ENCODE results near the gene OR8G1. TPM values are rescaled to one million over a fixed set of nuclear protein-coding genes. Genes with fewer than 3 reads are reported as not detected.

OR8G1 gene
- total RNA-seq, 1 donor, result under 0.01 TPM

DNA sequence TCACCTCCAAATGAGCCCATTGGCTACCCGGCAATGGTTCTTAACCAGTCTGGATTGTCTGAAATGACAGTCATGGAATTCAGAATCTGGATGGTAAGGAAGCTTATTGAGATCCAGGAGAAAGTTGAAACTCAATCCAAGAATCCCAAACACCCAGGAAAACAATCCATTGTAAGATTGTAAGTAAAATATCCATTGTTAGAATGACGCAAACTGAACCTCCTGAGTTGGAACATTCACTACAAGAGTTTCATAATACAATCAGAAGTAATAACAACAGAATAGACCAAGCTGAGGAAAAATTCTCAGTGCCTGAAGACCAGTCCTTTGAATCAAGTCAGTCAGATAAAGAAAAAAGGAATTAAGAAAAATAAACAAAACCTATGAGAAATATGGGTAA lies 37.4 kb downstream of the OR8G1 start:
- Histone ChIP-seq H3K4me1 (ENCODE audit: insufficient read depth, low read length) (no peaks in the 10 kb centered on the region), H3K9me3 (ENCODE audit: low read depth, low read length) (no peaks in the 10 kb centered on the region), H3K4me3 (ENCODE audit: low read length) (no peak overlapping the region), H3K27me3 (ENCODE audit: insufficient read depth, low read length) (no peaks in the 10 kb centered on the region)

DNA sequence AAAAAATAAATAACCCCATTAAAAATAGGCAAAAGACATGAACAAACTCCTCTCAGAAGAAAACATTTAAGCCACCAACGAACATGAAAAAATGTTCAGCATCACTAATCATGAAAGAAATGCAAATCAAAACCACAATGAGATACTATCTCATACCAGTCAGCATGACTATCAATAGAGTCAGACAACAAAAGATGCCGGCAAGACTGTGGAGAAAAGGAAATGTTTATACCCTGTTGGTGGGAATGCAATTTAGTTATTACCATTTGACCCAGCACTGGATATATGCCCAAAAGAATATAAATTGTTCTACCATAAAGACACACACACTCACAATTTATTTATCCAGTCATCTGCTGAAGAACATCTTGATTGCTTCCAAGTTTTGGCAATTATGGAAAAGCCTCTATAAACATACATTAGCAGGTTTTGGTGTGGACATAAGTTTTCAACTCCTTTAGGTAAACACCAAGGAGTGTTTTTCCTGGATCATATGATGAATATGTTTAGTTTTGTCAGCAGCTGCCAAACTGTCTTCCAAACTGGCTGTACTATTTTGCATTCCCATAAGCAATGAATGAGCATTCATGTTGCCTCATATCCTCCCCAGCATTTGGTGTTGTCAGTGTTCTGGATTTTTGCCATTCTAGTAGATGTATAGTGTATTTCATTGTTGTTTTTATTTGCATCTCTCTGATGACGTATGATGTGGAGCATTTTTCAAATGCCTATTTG lies 44.9 kb downstream of the OR8G1 start:
- no peaks in the 10 kb centered on the region for H3K9me3 ChIP-seq (ENCODE audit: low read depth, low read length)
- H3K4me3 ChIP-seq (ENCODE audit: low read length), result no peak overlapping the region
- no peaks in the 10 kb centered on the region for H3K27me3 ChIP-seq (ENCODE audit: insufficient read depth, low read length)
- no peaks in the 10 kb centered on the region for H3K4me1 ChIP-seq (ENCODE audit: insufficient read depth, low read length)

DNA sequence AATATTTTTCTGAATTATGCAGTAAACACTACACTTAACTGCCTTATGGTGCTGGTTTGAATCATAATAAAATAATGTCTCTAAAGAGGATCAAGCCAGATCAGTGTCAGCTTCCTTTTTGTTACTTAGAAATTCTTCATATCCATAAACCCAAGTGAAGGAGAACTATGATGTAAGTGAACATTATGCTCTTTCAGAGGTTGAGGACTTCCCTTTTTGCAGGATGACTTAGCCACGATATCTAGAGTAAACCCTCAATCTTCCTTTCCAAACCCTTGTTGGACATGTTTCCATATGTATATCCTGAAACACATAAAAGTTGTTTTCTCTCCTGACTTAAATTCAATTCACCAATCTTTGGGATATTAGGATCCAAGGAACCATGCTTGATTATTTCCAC lies 53.8 kb downstream of the OR8G1 start:
- no peak overlapping the region for H3K4me3 ChIP-seq (ENCODE audit: low read length)
- H3K4me1 ChIP-seq (ENCODE audit: insufficient read depth, low read length), result no peaks in the 10 kb centered on the region
- no peaks in the 10 kb centered on the region for H3K27me3 ChIP-seq (ENCODE audit: insufficient read depth, low read length)
- H3K9me3 ChIP-seq (ENCODE audit: low read depth, low read length), result no peaks in the 10 kb centered on the region

DNA sequence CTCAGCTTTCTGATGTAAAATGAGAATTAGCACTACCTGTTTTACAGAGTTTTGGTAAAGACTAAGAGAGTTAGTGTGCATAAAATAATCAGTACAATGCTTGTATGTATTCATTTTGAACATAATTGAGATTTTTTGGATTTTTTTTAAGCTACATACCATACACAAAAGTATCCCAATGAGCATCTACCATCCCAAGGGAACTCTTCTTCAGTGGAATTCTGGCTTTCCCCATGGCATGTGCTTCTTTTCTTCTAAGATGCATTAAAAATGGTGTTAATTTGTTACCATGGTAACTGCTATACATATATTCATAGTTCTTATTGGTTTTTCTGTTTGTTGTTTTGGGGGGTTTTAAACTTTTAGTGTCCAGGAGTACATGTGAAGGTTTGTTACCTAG lies 55.1 kb downstream of the OR8G1 start:
- Histone ChIP-seq H3K27me3 (ENCODE audit: insufficient read depth, low read length) (no peaks in the 10 kb centered on the region), H3K4me3 (ENCODE audit: low read length) (no peak overlapping the region), H3K4me1 (ENCODE audit: insufficient read depth, low read length) (no peaks in the 10 kb centered on the region), H3K9me3 (ENCODE audit: low read depth, low read length) (no peaks in the 10 kb centered on the region)

DNA sequence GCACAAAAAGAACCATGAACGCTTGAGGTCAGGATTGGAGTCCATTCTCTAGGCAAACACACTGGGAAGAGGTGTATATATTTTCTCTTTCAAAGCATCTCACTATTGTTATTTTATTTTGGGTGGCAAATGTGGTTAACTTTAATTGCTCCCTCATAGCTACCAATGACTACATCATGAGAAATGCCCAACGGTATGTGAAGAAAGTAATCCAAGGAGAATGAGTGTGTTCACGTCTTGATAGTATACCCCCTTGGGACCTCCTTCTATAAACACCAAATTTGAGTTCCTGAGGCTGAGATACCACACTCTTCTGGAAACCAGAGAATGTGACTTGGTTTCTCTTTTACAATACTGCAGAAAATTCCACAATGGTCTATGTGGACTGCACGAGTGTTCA lies 57.0 kb downstream of the OR8G1 start:
- Histone ChIP-seq H3K4me3 (ENCODE audit: low read length) (no peak overlapping the region), H3K4me1 (ENCODE audit: insufficient read depth, low read length) (no peaks in the 10 kb centered on the region), H3K9me3 (ENCODE audit: low read depth, low read length) (no peaks in the 10 kb centered on the region), H3K27me3 (ENCODE audit: insufficient read depth, low read length) (no peaks in the 10 kb centered on the region)

DNA sequence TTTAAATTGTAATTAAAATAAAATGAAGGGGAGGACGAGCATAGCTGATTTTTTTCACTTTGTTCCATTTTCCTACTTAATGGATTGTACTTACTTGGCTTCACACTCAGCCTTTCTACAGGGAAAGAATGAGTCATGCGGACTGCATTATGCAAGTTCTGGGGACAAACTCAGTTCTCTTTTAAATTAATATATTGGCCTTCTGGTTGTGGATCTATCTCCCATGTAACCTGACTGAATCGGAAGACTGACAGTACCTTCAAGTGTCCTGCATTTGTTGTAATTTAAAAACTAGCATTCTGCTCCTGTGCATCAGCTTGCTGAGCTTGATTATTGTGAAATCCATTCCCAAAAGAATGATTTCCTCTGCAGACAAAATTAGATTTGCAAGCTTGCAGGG lies 60.7 kb downstream of the OR8G1 start:
- no peaks in the 10 kb centered on the region for H3K9me3 ChIP-seq (ENCODE audit: low read depth, low read length)
- no peaks in the 10 kb centered on the region for H3K4me1 ChIP-seq (ENCODE audit: insufficient read depth, low read length)
- H3K27me3 ChIP-seq (ENCODE audit: insufficient read depth, low read length), result no peaks in the 10 kb centered on the region
- no peak overlapping the region for H3K4me3 ChIP-seq (ENCODE audit: low read length)

DNA sequence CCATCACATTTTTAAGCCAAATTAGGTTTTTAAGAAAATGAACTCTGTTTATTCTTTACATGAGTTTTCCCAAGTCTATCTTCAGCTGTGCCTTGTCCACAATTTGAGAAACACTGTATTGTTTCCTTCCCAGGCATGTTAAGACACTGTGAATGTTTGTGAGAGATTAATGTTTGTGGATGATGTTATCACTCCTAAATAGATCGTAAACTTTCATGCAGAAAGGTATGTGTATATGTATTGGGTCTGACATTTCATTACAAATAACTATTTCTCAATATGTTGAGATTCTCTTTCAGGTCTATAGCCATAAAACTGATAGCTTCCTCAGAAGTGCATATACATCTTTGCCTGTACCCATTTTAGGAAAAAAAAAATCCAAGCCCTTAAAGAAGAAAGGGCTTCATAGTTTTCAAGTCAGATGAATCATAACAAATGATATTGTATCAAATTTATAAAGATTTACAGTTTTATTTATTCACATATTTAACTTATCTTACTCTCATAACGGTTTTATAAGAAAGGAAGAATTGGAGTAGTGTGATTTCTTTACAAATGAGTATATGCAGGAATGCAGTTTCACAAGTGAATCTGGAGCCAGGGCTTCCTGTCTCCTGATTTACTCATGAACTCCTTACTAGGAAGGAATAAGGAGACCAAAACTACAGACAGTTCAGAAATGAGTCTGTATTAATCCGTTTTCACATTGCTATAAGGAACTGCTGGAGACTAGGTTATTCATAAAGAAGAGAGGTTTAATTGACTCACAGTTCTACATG lies 61.6 kb downstream of the OR8G1 start:
- H3K4me3 ChIP-seq (ENCODE audit: low read length), result no peak overlapping the region
- H3K9me3 ChIP-seq (ENCODE audit: low read depth, low read length), result no peaks in the 10 kb centered on the region
- no peaks in the 10 kb centered on the region for H3K27me3 ChIP-seq (ENCODE audit: insufficient read depth, low read length)
- no peaks in the 10 kb centered on the region for H3K4me1 ChIP-seq (ENCODE audit: insufficient read depth, low read length)

Other genes starting within 250 kb of the OR8G1 start
- gene OR10G6, start 245.9 kb upstream of the OR8G1 start, total RNA-seq, result not detected
- not detected for gene OR10G4, start 228.1 kb upstream of the OR8G1 start, total RNA-seq
- gene OR10G9, start 218.1 kb upstream of the OR8G1 start, total RNA-seq, result not detected
- not detected for gene OR10G8, start 214.3 kb upstream of the OR8G1 start, total RNA-seq
- not detected for gene OR10G7, start 199.8 kb upstream of the OR8G1 start, total RNA-seq
- gene VWA5A, start 125.6 kb upstream of the OR8G1 start, total RNA-seq, result 6.6 TPM
- gene OR10D3, start 57.8 kb upstream of the OR8G1 start, total RNA-seq, result not detected
- not detected for gene OR8G5, start 15.3 kb downstream of the OR8G1 start, total RNA-seq
- gene OR8D1, start 72.9 kb downstream of the OR8G1 start, total RNA-seq, result under 0.01 TPM
- not detected for gene OR8D2, start 79.1 kb downstream of the OR8G1 start, total RNA-seq
- not detected for gene OR8B2, start 143.4 kb downstream of the OR8G1 start, total RNA-seq
- gene OR8B3, start 157.9 kb downstream of the OR8G1 start, total RNA-seq, result not detected
- gene OR8B4, start 183.8 kb downstream of the OR8G1 start, total RNA-seq, result not detected
- not detected for gene OR8B8, start 204.6 kb downstream of the OR8G1 start, total RNA-seq